ENCODE results near the gene ARHGAP22.

- no peak for TF ChIP-seq POLR2AphosphoS5 (IDR thresholded peaks at IDR 0.05; ENCODE audit: low read depth, low read length)
- no peak for TF ChIP-seq CTCF (IDR thresholded peaks at IDR 0.05)
These were observed 90.0 kb downstream of the ARHGAP22 start for GRCh38 chr10:48514916-48515315.
